ENCODE measurements around the gene MEIOB. TPM values are rescaled to one million over a fixed set of nuclear protein-coding genes. Genes with fewer than 3 reads are reported as not detected.

Gene MEIOB
- total RNA-seq, 1 experiment from 2014 or later = 1.3 TPM

GRCh38 chr16:1822801-1823200, 49.2 kb downstream of the MEIOB start:
- Histone ChIP-seq H2AFZ (ENCODE audit: low read length) (no peak overlapping the region), H2BK20ac (ENCODE audit: low read depth, low read length, poor library complexity, severe bottlenecking) (no peak overlapping the region), H4K91ac (ENCODE audit: insufficient read length, low read depth, low read length) (no peak overlapping the region), H3K9ac (ENCODE audit: extremely low read depth, insufficient read length, low read length) (no peak overlapping the region), H2BK12ac (ENCODE audit: insufficient read length, low read depth, low read length) (no peak overlapping the region), H3K4me1 (ENCODE audit: insufficient read depth, low read length) (no peaks in the 10 kb centered on the region; the same call in 1 of the 2 replicates), H3K27ac (ENCODE audit: insufficient read length, low read depth, low read length) (no peak overlapping the region), H2BK15ac (ENCODE audit: low read depth, low read length) (no peak overlapping the region), H2BK120ac (ENCODE audit: low read depth, low read length, poor library complexity, severe bottlenecking) (no peak overlapping the region), H3K14ac (ENCODE audit: insufficient read depth, low read length) (no peak overlapping the region), H3K4ac (ENCODE audit: low read depth, low read length) (no peak overlapping the region), H2BK5ac (ENCODE audit: insufficient read length, low read length) (no peak overlapping the region), H3K23me2 (ENCODE audit: insufficient read length, low read depth, low read length, poor library complexity, severe bottlenecking) (peaks cover 9% of the 10 kb centered on the region), H3K9me3 (ENCODE audit: control insufficient read depth, low read depth, low read length) (no peaks in the 10 kb centered on the region), H2AK5ac (ENCODE audit: insufficient read length, low read length) (no peak overlapping the region), H4K5ac (ENCODE audit: insufficient read length, low read depth, low read length) (no peak overlapping the region), H3K79me2 (ENCODE audit: insufficient read depth, low read length) (peaks cover 2% of the 10 kb centered on the region; the same call in 1 of the 2 replicates), H3K23ac (ENCODE audit: insufficient read length, low read depth, low read length) (no peak overlapping the region), H4K20me1 (ENCODE audit: control insufficient read depth, insufficient read depth, insufficient read length) (no peaks in the 10 kb centered on the region), H3T11ph (ENCODE audit: low read length) (no peak overlapping the region), H3K4me2 (ENCODE audit: insufficient read depth, insufficient read length, low read length) (no peak overlapping the region), H3K18ac (ENCODE audit: insufficient read length, low read depth, low read length) (no peak overlapping the region), H3K79me1 (ENCODE audit: insufficient read depth, low read depth, low read length, poor library complexity, severe bottlenecking) (peaks cover 4% of the 10 kb centered on the region), H4K8ac (replicated peaks; ENCODE audit: insufficient read length, low read depth, low read length) (no peak overlapping the region), H3K56ac (ENCODE audit: insufficient read length, low read depth, low read length) (no peak overlapping the region), H3K27me3 (ENCODE audit: insufficient read depth, low read length) (no peaks in the 10 kb centered on the region)
- Mint-ChIP-seq H3K27me3 (ENCODE audit: low read depth) (peaks cover 4% of the 10 kb centered on the region), H3K9me3 (no peaks in the 10 kb centered on the region; a peak in 1 of 5 replicates), H3K4me1 (peaks cover 5 to 9% of the 10 kb centered on the region in 2 experiments), H3K36me3 (ENCODE audit: insufficient read depth in 1 of 3, low read depth in 3 of 3) (peaks cover 0 to 4% (median 4%) of the 10 kb centered on the region in 3 experiments; a peak in 5 of 7 replicates), H3K27ac (no peak overlapping the region), H3K4me3 (no peak overlapping the region)
- TF ChIP-seq, protein P1, sequence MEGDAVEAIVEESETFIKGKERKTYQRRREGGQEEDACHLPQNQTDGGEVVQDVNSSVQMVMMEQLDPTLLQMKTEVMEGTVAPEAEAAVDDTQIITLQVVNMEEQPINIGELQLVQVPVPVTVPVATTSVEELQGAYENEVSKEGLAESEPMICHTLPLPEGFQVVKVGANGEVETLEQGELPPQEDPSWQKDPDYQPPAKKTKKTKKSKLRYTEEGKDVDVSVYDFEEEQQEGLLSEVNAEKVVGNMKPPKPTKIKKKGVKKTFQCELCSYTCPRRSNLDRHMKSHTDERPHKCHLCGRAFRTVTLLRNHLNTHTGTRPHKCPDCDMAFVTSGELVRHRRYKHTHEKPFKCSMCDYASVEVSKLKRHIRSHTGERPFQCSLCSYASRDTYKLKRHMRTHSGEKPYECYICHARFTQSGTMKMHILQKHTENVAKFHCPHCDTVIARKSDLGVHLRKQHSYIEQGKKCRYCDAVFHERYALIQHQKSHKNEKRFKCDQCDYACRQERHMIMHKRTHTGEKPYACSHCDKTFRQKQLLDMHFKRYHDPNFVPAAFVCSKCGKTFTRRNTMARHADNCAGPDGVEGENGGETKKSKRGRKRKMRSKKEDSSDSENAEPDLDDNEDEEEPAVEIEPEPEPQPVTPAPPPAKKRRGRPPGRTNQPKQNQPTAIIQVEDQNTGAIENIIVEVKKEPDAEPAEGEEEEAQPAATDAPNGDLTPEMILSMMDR (conservative IDR thresholded peaks at IDR 0.05) = no peak
- no CpG with 5 or more reads among the region's 16 CpGs for whole genome bisulfite sequencing (ENCODE audit: extremely low coverage, insufficient read length, low lambda C conversion rate)
- no peak for DNase-seq

Measured in H9 (cell line).